NCI-H2029 (cell line): ENCODE data around the gene ADAMTS2.

Source experiments
- DNase-seq: peaks from one replicate; lab custom pipeline; 2025; lab: John Stamatoyannopoulos, UW

The ADAMTS2 gene

DNA sequence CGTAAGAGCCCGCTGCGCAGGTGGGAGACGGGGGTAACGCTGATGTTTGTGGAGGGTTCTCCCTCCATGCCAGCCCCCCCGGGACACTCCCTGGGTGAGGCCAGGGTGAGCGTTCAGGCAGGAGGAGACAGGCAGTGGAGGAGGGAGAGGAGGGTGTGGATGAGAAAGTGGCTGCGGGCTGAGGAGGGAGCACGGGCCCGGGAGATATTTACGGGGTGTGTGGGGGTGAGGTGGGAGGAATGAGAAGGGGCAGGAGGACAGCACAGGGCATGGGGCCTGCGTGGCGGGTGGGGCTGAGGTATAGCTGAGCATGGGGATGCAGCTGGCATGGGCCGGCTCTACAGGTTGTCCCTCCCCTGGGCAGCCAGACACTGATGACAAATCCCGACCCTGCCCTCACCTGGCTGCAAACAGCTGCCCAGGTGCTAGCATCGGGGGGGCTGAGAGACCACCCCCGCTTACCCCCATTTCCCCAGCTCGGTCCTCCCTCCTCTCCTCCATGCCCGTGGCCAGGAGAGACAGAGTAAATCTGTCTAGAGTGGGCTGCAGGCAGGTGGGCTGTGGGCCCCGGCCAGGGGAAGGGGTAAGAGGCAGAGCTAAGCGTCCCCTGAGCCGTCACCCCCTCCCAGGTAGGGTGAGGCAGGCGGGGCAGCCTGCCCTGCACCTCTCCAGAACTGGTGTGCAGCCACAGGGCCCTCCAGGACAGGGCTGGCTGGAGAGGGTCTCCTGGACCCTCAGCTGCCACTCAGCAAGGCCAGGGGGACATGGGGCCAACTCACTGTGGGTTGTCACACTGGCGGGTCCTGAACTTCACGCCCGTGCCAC lies 205.9 kb downstream of the ADAMTS2 start:
- DNase-seq, result no peak

DNA sequence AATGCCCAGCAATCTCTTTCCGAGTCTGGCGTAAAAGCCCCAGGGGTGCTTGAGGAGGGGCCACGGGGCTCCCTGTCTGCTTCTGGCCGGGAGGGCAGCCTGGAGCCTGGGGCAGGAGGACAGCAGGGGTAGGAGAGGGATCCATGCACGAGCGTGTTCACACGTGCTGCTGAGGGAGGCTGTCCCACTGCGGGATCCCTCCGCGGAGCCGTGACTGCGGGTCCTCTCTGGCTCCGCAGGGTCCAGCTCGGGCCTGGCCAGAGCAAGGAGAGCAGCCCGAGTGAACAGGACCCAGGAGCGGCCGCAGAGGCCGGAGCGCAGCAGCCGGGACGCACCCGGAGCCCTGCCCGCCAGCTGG lies 206.7 kb downstream of the ADAMTS2 start:
- DNase-seq, result no peak

DNA sequence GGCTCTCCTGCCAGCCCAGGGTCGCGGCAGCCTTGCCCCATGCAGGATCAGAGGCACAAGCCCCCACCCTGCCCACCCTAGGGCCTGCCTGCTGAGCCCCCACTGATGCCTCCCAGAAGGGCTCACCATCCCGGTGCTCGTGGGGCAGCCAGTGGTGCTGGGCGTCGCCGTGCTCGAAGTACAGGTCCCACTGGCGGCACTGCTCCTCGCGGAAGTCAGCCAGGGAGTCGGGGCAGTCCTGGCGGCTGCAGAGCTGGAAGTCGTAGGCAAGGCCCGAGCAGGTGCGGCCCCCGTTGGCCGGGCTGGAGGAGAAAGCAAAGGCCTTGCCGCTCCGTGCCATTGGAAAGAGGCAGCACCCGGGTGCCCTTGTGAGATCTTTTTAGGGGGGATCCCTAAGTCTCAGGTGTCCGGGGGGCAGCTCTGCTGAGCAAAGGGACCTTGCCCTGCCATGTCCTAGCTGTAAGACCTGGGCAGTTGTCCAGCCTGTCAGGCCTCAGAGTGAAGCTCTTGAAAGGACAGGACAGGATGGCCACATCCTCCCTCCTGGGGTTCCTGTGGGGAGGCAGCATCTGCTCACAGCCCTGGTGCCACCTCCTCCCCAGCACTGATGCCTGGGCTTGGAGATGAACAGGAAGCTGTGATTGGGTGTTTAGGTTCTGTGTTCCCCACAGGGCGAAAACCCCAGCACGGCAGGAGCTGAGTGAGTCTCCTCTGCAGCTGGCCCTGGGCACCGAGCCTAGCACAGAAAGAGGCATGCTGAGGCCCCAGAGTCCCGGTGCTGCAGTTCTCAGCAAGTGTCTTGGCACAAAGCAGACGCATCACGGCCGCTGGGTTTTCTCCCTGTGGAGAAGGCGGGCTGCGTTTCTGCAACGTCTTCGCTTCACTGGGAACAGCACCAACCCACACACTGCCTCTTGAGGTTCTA lies 207.4 kb downstream of the ADAMTS2 start:
- DNase-seq, result no peak

DNA sequence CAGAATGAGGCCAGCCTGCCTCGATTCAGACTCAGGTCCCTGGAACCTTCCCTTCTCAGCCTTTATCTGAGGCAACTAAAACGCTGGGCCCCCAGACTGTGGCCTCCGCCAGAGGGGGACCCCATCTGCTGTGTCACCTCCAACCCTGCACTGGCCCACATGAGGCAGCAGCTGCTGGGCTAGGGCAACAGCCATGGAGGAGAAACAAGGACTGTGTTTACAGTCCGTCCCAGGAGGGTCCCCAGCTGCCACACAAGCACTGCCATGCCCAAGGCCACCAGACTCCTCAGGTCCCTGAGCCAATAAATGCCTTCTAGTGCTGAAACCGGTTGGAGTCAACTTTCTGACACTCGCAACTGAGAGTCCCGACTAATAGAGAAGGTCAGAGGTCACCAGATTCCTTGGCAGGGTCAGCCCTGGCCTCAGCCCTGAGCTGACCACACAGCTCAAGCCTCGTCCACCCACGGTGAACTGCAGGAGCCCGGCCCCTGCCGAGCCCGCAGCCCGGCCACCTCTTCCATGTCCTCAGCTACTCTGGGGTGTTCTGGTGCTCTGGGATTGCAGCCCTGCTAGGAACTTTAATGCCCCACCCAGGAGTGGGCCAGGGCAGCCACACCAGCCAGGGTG lies 208.1 kb downstream of the ADAMTS2 start:
- DNase-seq, result no peak

DNA sequence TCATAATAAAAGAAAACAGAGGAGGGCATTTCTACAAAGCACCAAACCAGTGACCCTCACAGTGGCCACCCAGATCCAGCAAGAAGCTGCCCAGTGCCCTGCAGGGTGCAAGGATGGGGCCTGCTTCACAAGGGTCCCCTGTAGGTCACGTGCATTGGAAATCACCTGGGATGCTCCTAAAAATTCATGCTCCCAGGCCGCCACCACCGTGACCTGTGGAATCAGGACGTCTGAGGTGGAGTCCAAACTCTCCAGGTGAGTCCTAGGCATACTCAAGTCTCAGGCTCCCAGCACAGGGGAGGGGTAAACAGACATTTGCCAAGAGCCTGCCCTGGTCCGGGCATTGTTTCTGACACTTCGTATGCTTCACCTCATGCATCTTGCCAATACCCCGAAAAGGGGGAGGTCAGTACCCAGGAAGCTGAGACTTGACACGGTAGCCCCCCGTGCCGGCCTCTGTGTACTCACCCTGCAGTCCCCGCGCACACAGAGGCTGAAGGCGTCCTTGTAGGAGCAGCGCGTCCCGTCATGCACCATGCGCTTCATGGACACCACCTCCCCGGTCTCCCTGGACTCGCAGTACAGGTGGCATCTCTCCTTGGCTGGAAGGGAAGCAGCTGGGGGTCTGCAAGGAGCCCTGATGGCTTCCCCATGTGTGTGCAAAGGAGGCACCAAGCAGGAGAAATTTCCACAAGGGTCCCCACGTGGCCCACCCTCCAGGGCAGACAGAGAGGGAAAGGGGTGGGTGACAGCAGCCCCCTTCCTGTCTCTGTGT lies 209.6 kb downstream of the ADAMTS2 start:
- no peak for DNase-seq

DNA sequence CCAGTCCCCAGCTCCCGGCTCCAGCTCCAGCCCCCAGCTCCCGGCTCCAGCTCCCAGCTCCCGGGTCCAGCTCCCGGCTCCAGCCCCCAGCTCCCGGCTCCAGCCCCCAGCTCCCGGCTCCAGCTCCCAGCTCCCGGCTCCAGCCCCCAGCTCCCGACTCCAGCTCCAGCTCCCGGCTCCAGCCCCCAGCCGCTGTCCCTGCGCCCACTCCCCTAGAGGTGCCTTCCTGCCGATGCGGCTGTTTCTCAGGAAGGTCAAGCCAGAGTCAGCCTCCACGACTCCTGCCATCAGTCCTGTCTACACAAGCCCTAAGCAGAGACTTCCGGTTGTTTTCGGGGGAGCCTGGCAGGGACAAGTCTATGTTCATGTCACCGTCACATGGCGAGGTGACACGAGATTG lies 210.3 kb downstream of the ADAMTS2 start:
- no peak for DNase-seq

DNA sequence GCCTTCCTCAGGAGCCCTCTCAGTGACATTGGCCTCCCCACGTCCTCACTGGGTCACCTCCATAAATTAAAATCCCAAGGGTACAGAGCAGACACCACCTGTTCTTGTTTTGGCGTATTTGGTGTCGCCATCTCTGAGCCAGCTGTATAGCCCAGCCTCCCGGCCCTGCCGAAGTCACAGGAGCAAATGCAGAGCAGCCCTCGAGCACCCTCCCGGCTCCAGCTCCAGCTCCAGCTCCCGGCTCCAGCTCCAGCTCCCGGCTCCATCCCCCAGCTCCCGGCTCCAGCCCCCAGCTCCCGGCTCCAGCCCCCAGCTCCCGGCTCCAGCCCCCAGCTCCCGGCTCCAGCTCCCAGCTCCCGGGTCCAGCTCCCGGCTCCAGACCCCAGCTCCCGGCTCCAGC lies 210.8 kb downstream of the ADAMTS2 start:
- DNase-seq, result no peak

DNA sequence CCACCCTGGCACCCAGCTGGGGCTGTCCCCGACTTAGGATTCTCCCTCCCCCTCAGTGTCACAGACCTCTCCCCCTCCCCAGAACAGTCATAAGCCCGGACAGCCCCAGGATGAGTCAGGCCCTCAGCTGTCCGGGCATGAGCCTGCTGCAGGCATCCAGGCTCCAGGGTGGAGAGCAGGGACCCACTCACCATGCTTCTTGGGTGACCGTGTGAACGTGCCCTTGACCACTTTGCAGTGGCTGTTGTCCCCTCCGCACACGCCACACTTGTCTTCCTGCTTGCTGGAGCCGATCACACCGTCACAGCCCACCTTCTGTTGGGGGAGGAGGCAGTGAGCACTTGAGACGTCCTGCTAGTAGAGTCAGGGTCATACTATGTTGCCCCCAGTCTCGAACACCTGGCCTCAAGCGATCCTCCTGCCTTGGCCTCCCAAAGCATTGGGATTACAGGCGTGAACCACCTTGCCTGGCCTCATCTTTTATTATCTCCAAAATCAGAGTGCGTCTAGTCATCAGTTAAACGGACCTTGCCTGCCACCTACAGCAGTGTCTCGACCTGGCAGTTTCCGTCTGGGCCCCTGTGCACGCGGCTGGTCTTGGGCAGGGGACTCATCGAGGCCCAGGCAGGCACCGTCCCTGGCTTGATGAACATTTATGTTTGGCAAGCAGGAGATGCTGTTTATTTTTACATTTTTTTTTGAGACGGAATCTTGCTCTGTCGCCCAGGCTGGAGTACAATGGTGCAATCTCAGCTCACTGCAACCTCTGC lies 212.5 kb downstream of the ADAMTS2 start:
- DNase-seq, result no peak

DNA sequence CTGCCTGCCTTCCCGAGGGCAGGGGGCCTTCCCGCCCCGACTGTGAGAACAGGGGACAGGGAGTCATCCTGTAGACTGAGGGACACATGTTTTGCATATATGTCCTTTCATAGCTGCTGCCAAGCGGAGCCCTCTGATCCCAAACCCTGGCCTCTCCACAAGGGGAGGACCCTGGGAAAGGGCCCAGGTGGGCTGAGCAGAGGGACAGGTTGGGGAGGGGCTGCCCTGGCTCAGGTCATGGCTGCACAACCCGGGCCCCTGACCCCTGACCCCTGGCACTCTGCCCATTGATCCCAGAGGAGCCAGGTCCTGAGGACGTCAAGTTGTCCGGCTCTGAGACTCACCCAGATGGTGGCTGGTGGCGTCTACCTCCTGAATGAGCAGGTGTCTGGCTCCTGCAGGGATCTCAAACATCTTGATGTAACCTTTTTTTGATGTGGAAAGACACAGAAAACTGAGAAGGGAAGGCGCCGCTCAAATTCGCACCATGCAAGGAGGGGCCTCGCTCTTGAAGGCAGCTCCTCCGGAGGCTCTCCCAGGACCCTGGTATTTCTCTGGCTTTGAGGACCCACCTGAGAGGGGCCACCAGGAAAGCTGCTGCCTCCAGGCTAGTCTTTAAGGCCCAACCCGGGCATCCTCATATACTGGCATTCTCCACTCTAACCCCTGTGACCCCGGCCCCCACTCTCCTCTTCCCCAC lies 213.2 kb downstream of the ADAMTS2 start:
- no peak for DNase-seq

DNA sequence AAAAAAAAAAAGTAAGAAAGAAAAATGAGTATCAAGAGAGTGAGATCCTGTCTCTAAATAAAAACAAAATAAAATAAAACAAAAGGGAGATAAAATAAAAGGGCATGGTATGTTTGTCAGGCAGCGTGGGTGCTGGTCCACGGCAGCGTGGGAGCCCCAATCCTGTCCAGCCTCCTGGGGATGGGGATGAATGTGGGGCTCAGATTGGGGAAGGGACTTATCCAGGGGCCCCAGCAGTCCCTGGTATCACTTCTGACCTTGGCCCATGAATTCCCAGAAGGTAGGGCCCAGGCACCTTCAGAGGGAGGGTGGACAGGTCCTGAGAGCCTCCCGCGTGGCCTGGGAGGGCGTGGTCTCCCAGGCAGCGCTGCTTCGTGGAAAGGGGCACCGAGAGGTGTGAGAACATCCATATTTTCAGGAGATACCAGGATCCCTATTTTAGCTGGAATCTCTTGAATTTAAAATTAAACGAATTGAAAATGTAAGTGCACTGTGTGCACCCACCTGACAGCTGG lies 213.9 kb downstream of the ADAMTS2 start:
- no peak for DNase-seq

DNA sequence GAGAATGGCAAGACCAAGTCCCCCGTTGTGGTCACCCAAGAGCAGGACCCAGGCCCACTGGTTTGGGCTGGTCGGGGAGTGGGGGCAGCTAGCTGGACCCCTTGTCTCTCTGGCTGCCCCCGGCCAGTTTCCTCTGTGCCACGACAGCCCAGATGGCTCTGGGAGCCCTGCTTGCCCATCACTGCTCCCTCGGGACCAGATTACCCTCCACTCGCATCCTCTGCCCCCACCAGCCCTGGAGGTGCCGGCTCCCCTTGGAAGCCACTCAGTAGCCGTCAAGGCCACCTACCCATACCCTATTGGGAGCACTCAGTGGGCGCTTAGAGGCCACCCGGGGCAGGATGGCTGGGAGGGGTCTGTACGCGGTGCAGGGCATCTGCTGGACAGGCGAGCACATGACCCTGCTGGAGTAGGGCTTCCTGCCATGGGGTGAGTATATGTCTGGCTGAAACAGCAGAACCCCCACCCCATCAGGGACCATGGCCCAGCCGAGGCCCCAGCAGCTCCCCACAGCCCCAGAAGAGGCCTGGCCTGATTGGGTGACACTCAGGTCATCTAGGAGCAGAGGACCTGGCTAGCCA lies 215.1 kb downstream of the ADAMTS2 start:
- no peak for DNase-seq

DNA sequence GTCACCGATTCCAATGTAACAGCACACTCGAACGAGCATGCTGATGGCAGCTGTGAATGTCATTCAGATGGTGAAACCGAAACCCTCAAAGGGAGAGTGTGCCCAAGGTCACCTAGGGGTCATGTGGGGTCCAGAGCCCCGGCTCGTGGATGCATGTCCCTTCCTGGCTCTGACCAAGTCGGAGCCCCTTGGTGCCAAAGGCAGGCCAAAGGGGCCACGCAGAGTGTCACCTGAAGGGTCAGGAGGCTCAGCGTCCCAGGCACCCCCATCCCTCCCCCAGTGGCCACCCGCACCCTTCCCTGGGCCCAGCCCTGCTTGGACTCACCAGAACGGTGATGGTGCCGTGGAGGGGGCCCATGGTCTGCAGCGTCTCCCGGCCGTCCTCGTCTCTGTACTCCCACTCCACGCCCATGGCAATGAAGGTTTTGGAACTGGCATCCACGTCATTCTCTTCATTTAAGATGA lies 215.6 kb downstream of the ADAMTS2 start:
- DNase-seq, result no peak

DNA sequence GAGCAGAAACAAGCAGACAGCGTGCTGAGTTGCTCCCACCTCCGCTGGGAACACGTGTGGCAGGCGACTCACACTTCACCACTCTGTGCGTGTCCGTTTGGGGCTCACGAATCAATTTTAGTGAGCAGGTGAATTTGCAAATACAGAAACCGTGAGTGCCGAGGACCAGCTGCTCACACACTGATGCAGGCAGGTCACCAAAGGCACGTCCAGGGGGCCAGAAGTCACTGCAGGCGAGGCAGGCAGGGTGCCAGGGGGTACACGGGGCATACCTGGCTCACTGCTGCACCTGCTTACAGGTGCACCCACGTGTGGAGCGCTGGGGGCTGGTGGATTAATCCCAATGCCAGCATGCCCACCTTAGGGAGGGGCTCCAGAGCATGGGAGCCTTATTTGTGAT lies 216.3 kb downstream of the ADAMTS2 start:
- DNase-seq, result no peak

DNA sequence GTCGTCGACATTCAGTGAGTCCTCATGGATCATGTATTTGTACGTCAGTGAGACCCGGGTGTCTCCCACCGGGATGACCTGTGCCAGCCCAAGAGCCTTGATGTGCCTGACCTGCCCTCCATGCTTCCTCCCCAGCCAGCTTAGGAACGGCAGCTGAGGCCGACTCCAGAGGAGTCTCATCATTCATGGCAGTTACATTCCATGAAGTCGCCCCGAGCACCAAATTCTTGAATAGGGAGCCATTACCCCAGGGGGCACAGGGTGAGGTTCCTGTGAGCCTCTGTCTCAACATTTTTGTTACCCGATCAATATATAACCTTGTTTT lies 217.3 kb downstream of the ADAMTS2 start:
- no peak for DNase-seq

DNA sequence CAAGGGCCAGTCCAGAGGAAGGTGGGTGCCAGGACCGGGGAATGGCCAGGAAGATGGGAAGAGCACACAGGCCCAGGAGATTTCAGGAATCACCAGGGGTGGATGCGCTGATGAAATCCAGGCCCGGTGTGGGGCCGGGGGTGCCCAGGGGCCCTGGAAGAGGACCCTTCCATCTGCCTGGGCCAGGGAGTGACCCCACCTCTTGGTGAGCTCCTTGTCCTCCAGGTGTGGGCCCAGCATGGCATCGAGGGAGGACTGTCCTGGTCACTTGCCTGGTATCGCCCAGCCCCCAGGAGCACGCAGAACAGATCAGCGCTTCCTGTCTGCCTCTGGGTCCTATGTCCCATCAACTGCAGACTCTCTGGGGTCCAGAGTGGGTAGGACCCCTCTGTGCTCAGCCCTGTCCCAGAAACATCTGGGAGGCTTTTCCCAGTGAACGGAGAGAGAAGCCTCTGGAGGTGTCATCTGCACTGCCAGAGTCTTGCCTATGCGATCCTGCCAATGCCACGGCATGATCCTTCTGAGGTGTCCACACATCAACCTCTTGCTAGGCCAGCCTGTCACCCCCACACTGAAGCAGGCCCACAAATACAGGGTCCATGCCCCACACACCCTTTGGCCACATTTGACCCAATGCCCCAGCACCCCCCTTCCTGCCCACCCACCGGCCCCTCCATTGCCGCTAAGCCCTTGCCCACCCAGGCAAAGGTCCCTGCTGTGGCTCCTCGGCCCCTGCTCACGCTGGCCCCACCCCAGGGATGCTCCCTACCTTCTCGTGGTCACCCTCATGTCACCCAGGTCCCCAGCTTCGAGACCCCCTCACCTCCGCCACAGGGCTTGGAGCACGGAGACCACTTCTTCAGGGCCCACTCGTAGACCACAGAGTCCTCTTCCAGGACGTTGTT lies 217.9 kb downstream of the ADAMTS2 start:
- no peak for DNase-seq

DNA sequence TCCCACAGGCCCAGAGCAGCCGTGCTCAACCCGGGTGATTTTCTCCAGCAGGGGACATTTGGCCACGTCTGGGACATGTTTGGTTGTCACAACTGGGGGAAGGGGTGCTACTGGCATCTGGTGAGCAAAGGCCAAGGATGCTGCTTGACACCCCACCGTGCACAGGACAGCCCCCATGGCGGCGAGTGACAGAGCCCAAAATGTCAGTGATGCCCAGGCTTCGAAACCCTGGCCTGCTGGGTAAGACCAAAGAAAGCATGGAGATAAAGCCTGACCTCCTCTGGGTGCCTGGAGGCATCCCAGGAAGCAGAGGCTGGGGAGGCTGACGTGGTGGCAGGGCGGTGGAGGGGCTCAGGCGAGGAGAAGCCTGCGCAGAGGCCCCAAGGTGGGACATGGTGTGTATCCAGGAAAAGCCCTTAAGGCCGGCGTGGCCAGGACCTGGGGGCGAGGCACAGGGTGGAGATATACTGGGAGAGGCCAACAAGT lies 218.7 kb downstream of the ADAMTS2 start:
- no peak for DNase-seq

DNA sequence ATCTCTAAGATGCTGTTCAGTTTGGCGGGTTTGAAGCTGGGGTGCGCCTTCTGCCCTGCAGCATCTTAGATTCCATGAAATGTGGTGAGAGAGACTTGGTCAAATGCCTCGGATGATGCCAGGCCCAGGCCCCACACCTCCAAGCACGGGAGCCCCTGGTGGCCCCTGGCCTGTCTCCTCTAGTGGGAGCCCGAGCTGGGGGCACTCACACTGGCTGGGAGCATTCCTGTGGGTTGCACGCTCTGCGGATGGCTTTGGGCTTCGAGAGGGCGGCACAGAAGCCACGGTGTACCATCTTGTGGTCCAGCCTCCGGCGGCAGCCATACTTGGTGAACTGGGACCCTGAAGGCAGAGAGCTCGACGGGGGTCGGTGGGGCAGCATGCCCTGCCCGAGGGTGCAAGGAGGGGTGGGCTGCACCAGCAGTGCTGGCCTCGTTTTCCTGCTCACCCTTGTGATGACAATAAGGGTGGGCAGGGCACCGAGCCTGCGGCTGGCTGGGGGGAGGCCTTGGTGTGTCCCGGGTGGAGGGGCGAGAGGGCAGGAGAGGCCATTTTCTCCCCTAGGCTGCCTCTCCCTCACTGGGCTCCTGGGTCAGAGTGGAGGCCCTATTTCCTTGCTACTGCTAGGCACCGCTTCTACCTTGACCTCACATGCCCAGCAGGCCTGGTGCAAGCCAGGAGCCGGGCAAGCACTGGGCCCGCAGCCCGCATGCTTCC lies 219.3 kb downstream of the ADAMTS2 start:
- DNase-seq, result no peak
